ENCODE measurements around the gene SLC25A21.

SLC25A21 gene

GRCh38 chr14:37054869-37055268, 117.5 kb downstream of the SLC25A21 start:
- H3K27ac ChIP-seq (ENCODE audit: extremely low read depth, low read depth, low read length), result no peak overlapping the region
- H3K36me3 ChIP-seq (ENCODE audit: control insufficient read depth in 2 of 2, insufficient read depth in 1 of 2, low read length in 2 of 2), result no peaks in the 10 kb centered on the region
- no peaks in the 10 kb centered on the region for H3K4me1 ChIP-seq (ENCODE audit: control insufficient read depth, insufficient read depth, low read length)
- H3K9me3 ChIP-seq (ENCODE audit: control insufficient read depth, insufficient read depth, low read depth, low read length), result no peaks in the 10 kb centered on the region
- CTCF ChIA-PET, result no interaction called here
- no peak overlapping the region for H3K4me3 ChIP-seq (ENCODE audit: low read depth, low read length)
- POLR2A ChIA-PET, result no interaction called here
- TF ChIP-seq ZNF433 (tag by site-specific recombination; IDR thresholded peaks at IDR 0.05; ENCODE audit: low read depth), result no peak
- no peak for TF ChIP-seq MZF1 (tag by site-specific recombination; IDR thresholded peaks at IDR 0.05; ENCODE audit: borderline replicate concordance)
- TF ChIP-seq ZNF423 (tag by site-specific recombination; IDR thresholded peaks at IDR 0.05), result no peak
- TF ChIP-seq ZNF24 (tag by site-specific recombination; IDR thresholded peaks at IDR 0.05), result no peak
- no peak for TF ChIP-seq ZSCAN23 (tag by site-specific recombination; IDR thresholded peaks at IDR 0.05)
- no peak for TF ChIP-seq KLF8 (tag by site-specific recombination; IDR thresholded peaks at IDR 0.05)
- no peak for TF ChIP-seq ZNF175 (tag by site-specific recombination; IDR thresholded peaks at IDR 0.05)
- no peak for TF ChIP-seq ZBTB48 (tag by site-specific recombination; IDR thresholded peaks at IDR 0.05)
- no peak for TF ChIP-seq REPIN1 (tag by site-specific recombination; IDR thresholded peaks at IDR 0.05; ENCODE audit: low read depth)
- no peak for TF ChIP-seq ZNF155 (tag by site-specific recombination; IDR thresholded peaks at IDR 0.05)
- no peak for TF ChIP-seq YY1 (tag by site-specific recombination; IDR thresholded peaks at IDR 0.05)

- H3K36me3 ChIP-seq (ENCODE audit: control insufficient read depth in 2 of 2, insufficient read depth in 1 of 2, low read length in 2 of 2), result no peaks in the 10 kb centered on the region
- no peak overlapping the region for H3K27ac ChIP-seq (ENCODE audit: extremely low read depth, low read depth, low read length)
- TF ChIP-seq HOXC10 (CRISPR knock-in tag; IDR thresholded peaks at IDR 0.05), result no peak
- TF ChIP-seq ZNF211 (tag by site-specific recombination; IDR thresholded peaks at IDR 0.05; ENCODE audit: low read depth), result no peak
- TF ChIP-seq SETDB1 (IDR thresholded peaks at IDR 0.05; ENCODE audit: insufficient read length, low read length), result peak; percentile 67
- TF ChIP-seq ZNF530 (tag by site-specific recombination; IDR thresholded peaks at IDR 0.05; ENCODE audit: low read depth), result no peak
- no peak for TF ChIP-seq ZNF292 (tag by site-specific recombination; IDR thresholded peaks at IDR 0.05; ENCODE audit: borderline replicate concordance, low read depth)
- no peak for TF ChIP-seq ZNF133 (tag by site-specific recombination; IDR thresholded peaks at IDR 0.05)
- TF ChIP-seq ZNF623 (tag by site-specific recombination; IDR thresholded peaks at IDR 0.05), result no peak
- no peak for TF ChIP-seq SALL2 (tag by site-specific recombination; IDR thresholded peaks at IDR 0.05; ENCODE audit: borderline replicate concordance)
- CTCF ChIA-PET, result no interaction called here
- no peaks in the 10 kb centered on the region for H3K9me3 ChIP-seq (ENCODE audit: control insufficient read depth, insufficient read depth, low read depth, low read length)
- no peak overlapping the region for H3K4me3 ChIP-seq (ENCODE audit: low read depth, low read length)
- no peaks in the 10 kb centered on the region for H3K4me1 ChIP-seq (ENCODE audit: control insufficient read depth, insufficient read depth, low read length)
- POLR2A ChIA-PET, result no interaction called here
Measured at GRCh38 chr14:37054144-37054543, 118.3 kb downstream of the SLC25A21 start.

- Histone ChIP-seq H3K36me3 (ENCODE audit: control insufficient read depth in 2 of 2, insufficient read depth in 1 of 2, low read length in 2 of 2) (no peaks in the 10 kb centered on the region), H3K4me3 (ENCODE audit: low read depth, low read length) (no peak overlapping the region), H3K9me3 (ENCODE audit: control insufficient read depth, insufficient read depth, low read depth, low read length) (no peaks in the 10 kb centered on the region), H3K27ac (ENCODE audit: extremely low read depth, low read depth, low read length) (no peak overlapping the region), H3K4me1 (ENCODE audit: control insufficient read depth, insufficient read depth, low read length) (peaks cover 15% of the 10 kb centered on the region)
- CTCF ChIA-PET, result no interaction called here
- TF ChIP-seq ZNF610 (tag by site-specific recombination; IDR thresholded peaks at IDR 0.05; ENCODE audit: borderline replicate concordance) (no peak), ZNF791 (tag by site-specific recombination; IDR thresholded peaks at IDR 0.05) (no peak), ZNF707 (tag by site-specific recombination; IDR thresholded peaks at IDR 0.05) (no peak), ZBTB26 (tag by site-specific recombination; optimal IDR thresholded peaks at IDR 0.05) (no peak), IKZF3 (tag by site-specific recombination; IDR thresholded peaks at IDR 0.05) (no peak), ZNF544 (tag by site-specific recombination; IDR thresholded peaks at IDR 0.05) (no peak)
- POLR2A ChIA-PET, result no interaction called here
Measured at GRCh38 chr14:37051680-37052079, 120.7 kb downstream of the SLC25A21 start.
